HG02840 (cell line): ENCODE measurements around the gene GADD45GIP1.

Source experiments
- ATAC-seq: cut with Tn5 transposase; IDR thresholded peaks from one replicate; pipeline ENCODE4 v1.9.1; 2021; ENCODE audit warnings: mild to moderate bottlenecking, moderate library complexity, moderate number of reproducible peaks; ENCODE audit not compliant: unreplicated experiment, low FRiP score

GADD45GIP1 gene

GRCh38 chr19:12956446-12957388, at the start of gene GADD45GIP1:
TSS of gene GADD45GIP1 (minus strand) at chr19:12957223. CDS start at chr19:12957212, 11 bp downstream.
- no peak for ATAC-seq

GRCh38 chr19:13005861-13006370, 48.9 kb upstream of the GADD45GIP1 start:
- ATAC-seq: no peak

DNA sequence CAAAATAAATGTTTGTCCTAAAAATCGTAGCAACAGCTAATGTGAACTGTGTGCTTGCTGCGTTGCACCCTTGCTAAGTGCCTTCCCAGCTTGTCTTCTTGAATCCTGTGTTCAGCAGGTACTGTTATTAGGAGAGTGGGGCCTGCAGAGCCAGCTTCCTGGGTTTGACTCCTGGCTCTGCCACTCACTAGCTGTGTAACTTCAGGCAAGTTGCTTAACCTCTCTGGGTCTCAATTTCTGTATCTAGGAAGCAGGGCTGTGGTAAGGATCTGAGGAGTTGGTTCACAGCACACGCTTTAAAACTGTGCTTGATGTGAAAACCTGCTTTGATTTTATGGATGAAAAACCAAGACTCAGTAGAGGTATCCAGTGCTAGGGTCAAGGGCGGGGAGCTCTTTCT, 48.2 kb upstream of the GADD45GIP1 start:
- no peak for ATAC-seq

GRCh38 chr19:13004273-13004672, 47.2 kb upstream of the GADD45GIP1 start:
- no peak for ATAC-seq

DNA sequence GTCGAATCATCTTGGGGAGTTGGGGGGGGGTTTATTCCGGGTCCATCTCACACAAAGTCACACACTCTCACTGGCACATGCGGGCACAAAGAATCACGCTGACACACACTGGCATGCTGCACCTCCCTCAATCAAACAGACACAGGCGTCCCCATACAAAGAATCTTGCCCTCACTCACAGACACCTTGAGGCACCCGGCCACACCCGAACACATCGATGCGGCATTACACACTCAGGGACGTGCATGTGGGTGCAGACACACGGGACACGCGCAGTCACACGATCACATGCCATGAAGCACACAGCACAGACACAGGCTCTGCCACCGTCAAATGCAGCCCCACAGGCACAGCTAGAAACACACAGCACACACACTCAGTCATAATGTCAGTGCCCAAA, 46.1 kb upstream of the GADD45GIP1 start:
- ATAC-seq: no peak

- no peak for ATAC-seq
Observed at GRCh38 chr19:13002166-13002898, 45.3 kb upstream of the GADD45GIP1 start.

DNA sequence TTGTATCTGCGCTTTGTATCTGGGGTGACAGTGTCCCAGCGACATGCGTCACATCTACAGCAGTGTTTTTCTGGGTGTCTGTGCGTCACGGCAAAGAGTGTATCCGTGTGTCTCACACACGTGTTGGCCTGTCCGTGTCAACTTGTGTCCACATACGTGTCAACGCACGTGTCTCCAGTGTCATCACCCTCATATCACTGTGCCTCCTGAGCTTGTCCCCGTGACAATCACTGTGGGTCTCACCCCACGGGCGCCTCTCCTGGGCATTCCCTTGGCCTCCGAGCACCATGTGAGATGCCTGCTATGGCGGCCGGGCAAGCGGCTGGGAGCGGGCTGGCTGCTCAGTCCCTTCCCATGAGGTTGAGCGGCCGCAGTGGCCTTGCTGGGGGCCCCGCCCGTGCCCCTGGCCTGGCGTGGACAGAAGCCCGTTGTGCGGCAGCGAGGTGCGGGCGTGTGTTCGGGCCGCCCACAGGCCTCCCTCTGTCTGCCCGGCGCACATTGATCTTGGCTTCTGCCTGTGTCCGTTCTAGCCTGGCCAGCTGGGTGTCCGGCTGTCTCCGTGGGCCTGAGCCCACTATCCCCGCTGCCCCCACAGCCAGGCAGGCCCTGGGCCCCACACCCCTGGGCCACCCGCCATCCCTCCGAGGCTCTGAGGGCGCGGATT, 44.6 kb upstream of the GADD45GIP1 start:
- no peak for ATAC-seq

DNA sequence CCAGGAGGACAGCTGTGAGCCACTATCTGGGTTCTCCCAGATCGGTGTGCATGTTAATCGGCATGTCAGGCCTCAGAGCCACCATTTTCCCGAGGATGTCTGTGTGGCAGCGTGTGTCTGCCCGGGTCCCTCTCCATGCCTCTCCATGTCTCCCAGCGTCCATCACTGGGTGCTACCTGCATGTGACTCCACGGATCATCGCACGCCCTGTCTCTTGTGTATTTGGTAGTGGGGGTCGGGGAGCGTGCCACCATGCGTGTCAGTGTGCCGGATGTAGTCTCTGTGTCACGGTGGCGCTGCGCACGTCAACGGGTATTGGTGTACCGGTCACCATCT, 44.1 kb upstream of the GADD45GIP1 start:
- no peak for ATAC-seq

DNA sequence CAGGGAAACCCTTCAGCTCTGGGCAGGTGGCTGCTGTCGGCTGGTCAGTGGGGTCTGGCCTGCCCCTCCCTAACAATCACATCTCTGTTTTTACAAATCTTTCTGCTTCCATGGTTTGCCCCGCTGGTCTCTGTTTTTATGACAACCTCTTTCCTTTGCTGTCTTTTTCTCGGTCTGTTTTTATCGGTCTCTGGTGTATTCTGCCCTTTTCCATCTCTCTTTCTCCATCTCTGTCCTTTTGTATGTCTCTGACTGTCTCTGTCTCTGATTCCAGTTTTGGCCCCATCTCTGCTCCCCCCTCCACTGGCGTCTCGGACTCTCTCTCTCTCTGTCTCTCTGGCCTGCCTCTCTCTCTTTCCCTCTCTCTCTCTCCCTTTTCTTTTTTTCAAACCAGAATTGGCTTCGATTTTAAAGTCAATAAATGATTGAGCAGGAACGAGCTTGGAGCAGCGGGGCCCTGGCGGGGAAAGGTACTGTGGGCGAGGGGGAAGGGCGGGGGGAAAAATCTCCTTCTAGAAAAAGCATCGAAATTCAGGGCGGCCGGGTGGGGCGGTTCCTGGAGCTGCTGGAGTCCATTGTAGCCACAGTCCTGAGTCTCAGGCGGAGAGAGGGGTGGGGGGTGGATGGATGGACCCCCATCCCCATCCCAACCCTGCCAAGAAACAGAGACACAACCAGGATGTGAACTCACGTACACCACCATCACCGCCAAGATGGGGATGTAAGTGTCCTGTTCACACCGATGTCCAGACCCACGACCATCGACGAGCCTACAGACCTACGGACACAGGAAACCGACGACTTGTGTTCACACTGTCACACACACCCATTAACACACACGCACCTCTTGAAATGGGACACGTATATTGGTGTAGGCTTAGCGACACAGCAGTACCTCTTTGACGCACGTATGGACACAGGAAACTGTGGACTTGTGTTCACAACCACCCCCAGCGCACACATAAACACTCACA, 41.2 kb upstream of the GADD45GIP1 start:
- ATAC-seq: no peak

DNA sequence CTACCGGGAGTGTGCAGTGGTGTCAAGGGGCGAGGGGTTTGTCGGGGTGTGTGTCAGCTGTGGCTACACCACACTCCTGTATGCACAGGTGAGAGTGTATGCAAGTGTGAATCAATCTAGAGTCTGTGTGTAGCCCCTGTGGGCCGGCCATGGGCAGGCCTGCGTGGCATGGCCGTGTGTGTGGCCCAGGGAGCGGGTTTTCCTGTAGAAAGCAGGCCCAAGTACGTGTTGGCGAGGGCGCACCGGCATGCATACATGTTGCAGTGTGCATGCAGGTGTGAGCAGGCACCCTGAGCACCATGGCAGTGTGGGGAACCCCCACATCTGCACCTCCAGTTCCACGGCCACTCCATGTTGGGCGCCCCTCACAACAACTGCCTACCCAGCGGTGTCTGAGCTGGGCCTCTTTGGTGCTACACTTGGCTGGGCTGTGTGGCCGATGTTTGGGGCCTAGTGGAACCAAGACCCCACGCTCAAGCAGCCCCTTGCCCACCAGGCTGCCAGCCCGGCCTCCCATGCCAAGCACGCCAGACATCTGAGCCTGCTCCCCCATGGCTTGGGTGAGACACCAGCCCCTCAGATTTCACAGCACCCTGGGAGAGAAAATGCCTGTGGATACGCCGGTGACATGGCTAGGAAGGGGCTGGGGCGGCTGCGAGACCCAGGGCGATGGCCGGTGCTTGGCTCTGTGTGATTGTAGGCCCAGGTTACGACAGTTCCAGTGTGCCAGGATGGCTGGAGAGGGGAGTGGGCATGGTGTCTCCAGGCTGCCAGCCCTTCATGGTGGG, 40.4 kb upstream of the GADD45GIP1 start:
- ATAC-seq: no peak

GRCh38 chr19:12996406-12997094, 39.5 kb upstream of the GADD45GIP1 start:
- ATAC-seq: no peak

- no peak for ATAC-seq
Observed at GRCh38 chr19:12995596-12996405, 38.8 kb upstream of the GADD45GIP1 start.

- ATAC-seq: no peak
Observed at GRCh38 chr19:12994701-12995595, 37.9 kb upstream of the GADD45GIP1 start, which contains the start of gene NFIX. TSS of gene NFIX (plus strand) at chr19:12995475. CDS start at chr19:12995838, 363 bp downstream.

GRCh38 chr19:12993562-12993961, 36.5 kb upstream of the GADD45GIP1 start:
- no peak for ATAC-seq

GRCh38 chr19:12992729-12993128, 35.7 kb upstream of the GADD45GIP1 start:
- ATAC-seq: no peak

DNA sequence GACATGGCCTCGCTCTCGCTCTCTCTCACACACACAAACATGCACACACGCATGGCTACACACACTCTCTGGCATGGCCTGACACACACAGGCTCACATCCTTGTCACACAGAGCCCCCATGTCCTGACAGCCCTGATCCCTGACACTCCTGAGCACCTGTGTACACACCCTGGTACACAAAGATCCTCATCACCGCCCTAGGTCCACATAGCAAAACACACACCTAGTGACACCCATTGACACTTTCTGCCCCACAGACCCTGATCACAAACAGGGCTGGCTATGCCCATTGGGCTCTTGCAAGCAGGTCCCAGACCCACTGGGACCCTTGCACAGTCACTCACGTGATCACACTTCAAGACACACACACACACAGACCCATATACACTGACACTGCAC, 34.3 kb upstream of the GADD45GIP1 start:
- ATAC-seq: no peak
